GM12801 (cell line): ENCODE measurements around the gene OCA2.

Experiments used
- CTCF ChIP-seq: IDR thresholded peaks from one replicate; pipeline ENCODE4 v1.5.1; 2011; ENCODE audit warnings: control low read depth; ENCODE audit not compliant: insufficient read length; ENCODE audit errors: extremely low read depth

The OCA2 gene

GRCh38 chr15:28098766-28099554 is at the start of gene OCA2:
Gene OCA2 (minus strand): TSS chr15:28099315. CDS start chr15:28081874, 17,441 bp downstream.
- TF ChIP-seq CTCF: no peak

GRCh38 chr15:28147801-28148200 is 48.7 kb upstream of the OCA2 start:
- TF ChIP-seq CTCF: no peak

GRCh38 chr15:28140062-28140461 is 40.9 kb upstream of the OCA2 start:
- TF ChIP-seq CTCF: no peak

- no peak for TF ChIP-seq CTCF
Observed at GRCh38 chr15:28133281-28133680, 34.2 kb upstream of the OCA2 start.

GRCh38 chr15:28132524-28133275 is 33.6 kb upstream of the OCA2 start:
- TF ChIP-seq CTCF: no peak

GRCh38 chr15:28131946-28132345 is 32.8 kb upstream of the OCA2 start:
- TF ChIP-seq CTCF: no peak

GRCh38 chr15:28131400-28131799 is 32.3 kb upstream of the OCA2 start:
- no peak for TF ChIP-seq CTCF
